Calu3 (cell line): ENCODE data around the gene CBFA2T2. TPM values are rescaled to one million over a fixed set of nuclear protein-coding genes. Genes with fewer than 3 reads are reported as not detected.

Source experiments
- BruUV-seq: library from RNA; stranded (reverse); fragments of 400-500 nt; replicated peaks from 2 replicates; lab custom pipeline; 2021; lab: Mats Ljungman, UMichigan
- CTCF ChIA-PET: fragments of 300-600 bp; sonication (Branson Sonifier 250); formaldehyde crosslinking; loops from one replicate; lab custom pipeline; 2022; ENCODE audit warnings: antibody characterized with exemption; lab: Charles Lee
- DNase-seq: peaks from one replicate; pipeline ENCODE4 v3.0.0; 2022
- H3K27ac Mint-ChIP-seq: one replicate; pipeline ENCODE4 v1.8.0; 2022; ENCODE audit warnings: mixed read lengths; ENCODE audit not compliant: unreplicated experiment
- H3K27me3 Mint-ChIP-seq: one replicate; pipeline ENCODE4 v1.8.0; 2022; ENCODE audit warnings: mixed read lengths; ENCODE audit not compliant: unreplicated experiment
- H3K36me3 Mint-ChIP-seq: one replicate; pipeline ENCODE4 v1.8.0; 2022; ENCODE audit warnings: mild to moderate bottlenecking, moderate library complexity, mixed read lengths; ENCODE audit not compliant: insufficient read depth, unreplicated experiment
- H3K4me1 Mint-ChIP-seq: one replicate; pipeline ENCODE4 v1.8.0; 2022; ENCODE audit warnings: mild to moderate bottlenecking, low read depth, mixed read lengths; ENCODE audit not compliant: unreplicated experiment
- H3K4me3 Mint-ChIP-seq: one replicate; pipeline ENCODE4 v1.8.0; 2022; ENCODE audit warnings: mild to moderate bottlenecking, low read depth, moderate library complexity, mixed read lengths; ENCODE audit not compliant: unreplicated experiment
- H3K9me3 Mint-ChIP-seq: one replicate; pipeline ENCODE4 v1.8.0; 2022; ENCODE audit warnings: low read depth, mixed read lengths; ENCODE audit not compliant: unreplicated experiment
- intact Hi-C: fragments of 100-400 bp; cut with micrococcal nuclease; formaldehyde crosslinking; loops from one replicate; pipeline ENCODE4 v1.10.0; 2022; ENCODE audit not compliant: unreplicated experiment
- total RNA-seq: library from RNA; stranded (reverse); gene quantifications from 2 replicates; pipeline ENCODE4 v1.2.3, GENCODE V29; 2022
- TF ChIP-seq, protein P1 (sequence below): fragments of 200-600 bp; IDR thresholded peaks from one replicate; pipeline ENCODE4 v1.8.0; 2022; ENCODE audit warnings: antibody characterized with exemption; ENCODE audit not compliant: unreplicated experiment

The CBFA2T2 gene
- total RNA-seq, 1 experiment from 2014 or later = 20.5 TPM

DNA sequence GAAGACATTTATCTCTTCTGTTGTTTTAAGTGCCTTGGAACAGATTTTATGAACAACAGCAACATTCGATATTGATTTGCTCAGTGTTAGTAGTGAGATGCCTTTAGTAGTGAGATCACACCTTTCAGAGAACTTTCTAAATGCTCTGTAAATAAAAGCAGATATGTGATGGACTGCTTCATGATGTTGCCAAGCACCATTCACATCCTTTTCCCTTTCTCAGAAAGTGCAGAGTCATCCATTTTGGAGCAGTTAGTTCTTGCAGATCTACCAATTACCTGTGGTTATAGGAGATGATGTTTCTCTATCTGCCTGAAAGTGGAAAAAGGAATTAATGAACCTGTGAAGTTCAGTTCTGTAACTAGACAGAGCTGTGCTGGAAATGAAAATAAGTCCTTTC lies 27.0 kb downstream of the CBFA2T2 start:
- Mint-ChIP-seq H3K4me1 (peaks cover 35% of the 10 kb centered on the region), H3K9me3 (no peaks in the 10 kb centered on the region), H3K27me3 (no peaks in the 10 kb centered on the region), H3K27ac (peak overlapping the region; percentile 78), H3K36me3 (no peaks in the 10 kb centered on the region), H3K4me3 (no peak overlapping the region)
- TF ChIP-seq, protein P1, sequence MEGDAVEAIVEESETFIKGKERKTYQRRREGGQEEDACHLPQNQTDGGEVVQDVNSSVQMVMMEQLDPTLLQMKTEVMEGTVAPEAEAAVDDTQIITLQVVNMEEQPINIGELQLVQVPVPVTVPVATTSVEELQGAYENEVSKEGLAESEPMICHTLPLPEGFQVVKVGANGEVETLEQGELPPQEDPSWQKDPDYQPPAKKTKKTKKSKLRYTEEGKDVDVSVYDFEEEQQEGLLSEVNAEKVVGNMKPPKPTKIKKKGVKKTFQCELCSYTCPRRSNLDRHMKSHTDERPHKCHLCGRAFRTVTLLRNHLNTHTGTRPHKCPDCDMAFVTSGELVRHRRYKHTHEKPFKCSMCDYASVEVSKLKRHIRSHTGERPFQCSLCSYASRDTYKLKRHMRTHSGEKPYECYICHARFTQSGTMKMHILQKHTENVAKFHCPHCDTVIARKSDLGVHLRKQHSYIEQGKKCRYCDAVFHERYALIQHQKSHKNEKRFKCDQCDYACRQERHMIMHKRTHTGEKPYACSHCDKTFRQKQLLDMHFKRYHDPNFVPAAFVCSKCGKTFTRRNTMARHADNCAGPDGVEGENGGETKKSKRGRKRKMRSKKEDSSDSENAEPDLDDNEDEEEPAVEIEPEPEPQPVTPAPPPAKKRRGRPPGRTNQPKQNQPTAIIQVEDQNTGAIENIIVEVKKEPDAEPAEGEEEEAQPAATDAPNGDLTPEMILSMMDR = no peak
- BruUV-seq = no TSS peak
- DNase-seq = no peak
- intact Hi-C loops = loop anchor here (5.0 kb wide), 1 partner anchor 135 kb away; no protein-coding TSS in a partner anchor
- CTCF ChIA-PET = interaction anchor here (0.7 to 1.6 kb wide), 9 partner anchors 15 to 988 kb away, joined by 3 to 9 read pairs (median 3); partner anchors contain the start of gene ACTL10

DNA sequence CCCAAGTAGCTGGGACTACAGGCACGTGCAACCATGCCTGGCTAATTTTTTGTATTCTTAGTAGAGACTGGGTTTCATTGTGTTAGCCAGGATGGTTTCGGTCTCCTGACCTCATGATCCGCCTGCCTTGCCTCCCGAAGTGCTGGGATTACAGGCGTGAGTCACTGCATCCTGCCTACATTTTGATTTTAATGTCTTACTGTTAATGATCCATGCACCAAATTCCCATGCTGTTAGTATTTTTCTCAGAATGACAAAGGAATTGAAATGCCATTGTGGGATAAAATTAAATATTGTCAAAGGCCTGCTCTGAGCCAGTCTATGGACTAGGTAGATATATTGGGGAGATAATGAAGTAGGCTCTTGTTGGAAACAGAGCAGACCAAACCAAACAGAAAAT lies 28.2 kb downstream of the CBFA2T2 start:
- peaks cover 34% of the 10 kb centered on the region for H3K4me1 Mint-ChIP-seq
- DNase-seq = peak; percentile 67
- TF ChIP-seq, protein P1 = no peak
- peak overlapping the region; percentile 22 for H3K4me3 Mint-ChIP-seq
- no TSS peak for BruUV-seq
- CTCF ChIA-PET = interaction anchor here (0.6 to 1.6 kb wide), 4 partner anchors 12 to 882 kb away, joined by 3 to 9 read pairs (median 4); no protein-coding TSS in a partner anchor
- no peaks in the 10 kb centered on the region for H3K36me3 Mint-ChIP-seq
- no peaks in the 10 kb centered on the region for H3K27me3 Mint-ChIP-seq
- no peaks in the 10 kb centered on the region for H3K9me3 Mint-ChIP-seq
- peak overlapping the region; percentile 78 for H3K27ac Mint-ChIP-seq
- intact Hi-C loops = loop anchor here (5.0 kb wide), 1 partner anchor 134 kb away; no protein-coding TSS in a partner anchor

DNA sequence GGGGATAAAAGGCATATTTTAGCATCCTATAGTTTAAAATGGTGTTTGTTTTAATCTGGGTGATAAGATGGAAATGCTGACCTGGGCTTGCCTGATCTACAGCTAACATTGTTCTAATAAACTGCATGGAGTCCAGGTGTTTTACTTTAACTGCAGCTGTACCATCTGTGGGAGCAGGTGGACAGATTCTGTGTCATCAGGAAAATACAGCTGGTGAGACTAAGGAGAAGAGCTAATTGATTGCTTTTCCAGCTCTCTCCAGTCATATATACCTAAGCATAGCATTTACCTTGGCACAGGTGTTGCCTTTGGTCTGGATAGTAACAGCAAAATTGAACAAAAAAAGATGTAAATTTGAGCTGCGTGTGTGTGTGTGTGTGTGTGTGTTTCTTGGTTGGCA lies 31.6 kb downstream of the CBFA2T2 start:
- H3K36me3 Mint-ChIP-seq = no peaks in the 10 kb centered on the region
- H3K27me3 Mint-ChIP-seq = no peaks in the 10 kb centered on the region
- H3K27ac Mint-ChIP-seq = no peak overlapping the region
- TF ChIP-seq, protein P1 = no peak
- intact Hi-C loops = no loop called here
- no peak for DNase-seq
- H3K9me3 Mint-ChIP-seq = no peaks in the 10 kb centered on the region
- peaks cover 30% of the 10 kb centered on the region for H3K4me1 Mint-ChIP-seq
- BruUV-seq = no TSS peak
- H3K4me3 Mint-ChIP-seq = no peak overlapping the region
- CTCF ChIA-PET = interaction anchor here (0.7 kb wide), 2 partner anchors 141 to 256 kb away, joined by 3 read pairs; no protein-coding TSS in a partner anchor

DNA sequence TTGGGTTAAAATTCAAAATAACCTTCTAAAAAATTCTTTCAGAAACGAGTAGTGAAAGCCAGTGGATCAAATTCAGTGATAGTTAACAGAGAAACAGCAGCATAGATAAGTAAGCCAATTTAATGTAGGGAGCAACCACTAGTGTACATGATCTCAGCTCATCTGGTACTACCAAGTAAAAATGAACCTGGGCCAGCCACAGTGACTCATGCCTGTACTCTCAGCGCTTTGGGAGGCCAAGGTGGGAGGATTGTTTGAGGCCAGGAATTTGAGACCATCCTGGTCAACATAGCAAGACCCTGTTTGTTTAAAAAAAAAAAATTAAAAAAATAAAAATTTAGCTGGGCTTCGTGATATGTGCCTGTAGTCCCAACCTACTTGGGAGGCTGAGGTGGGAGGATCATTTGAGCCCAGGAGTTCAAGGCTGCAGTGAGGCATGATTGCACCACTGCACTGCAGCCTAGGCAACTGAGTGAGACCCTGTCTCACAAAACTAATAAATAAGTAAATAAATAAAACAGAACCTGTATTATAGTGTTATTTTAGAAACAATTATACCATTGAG lies 32.4 kb downstream of the CBFA2T2 start:
- CTCF ChIA-PET = no interaction called here
- no TSS peak for BruUV-seq
- no peak overlapping the region for H3K4me3 Mint-ChIP-seq
- DNase-seq = no peak
- TF ChIP-seq, protein P1 = no peak
- no peaks in the 10 kb centered on the region for H3K9me3 Mint-ChIP-seq
- no peaks in the 10 kb centered on the region for H3K36me3 Mint-ChIP-seq
- H3K27me3 Mint-ChIP-seq = no peaks in the 10 kb centered on the region
- no peak overlapping the region for H3K27ac Mint-ChIP-seq
- H3K4me1 Mint-ChIP-seq = peaks cover 21% of the 10 kb centered on the region
- intact Hi-C loops = no loop called here
